Measurements from ENCODE around the gene DTX1.
"Not testable (repeated sequence)": the region's sequence is repeated elsewhere in the genome, so short reads cannot be mapped to it uniquely, and the experiment has no call there.

The DTX1 gene

GRCh38 chr12:113137861-113138783 is 81.6 kb downstream of the DTX1 start:
- no peak for DNase-seq

- DNase-seq = no peak
These were observed 82.3 kb downstream of the DTX1 start for GRCh38 chr12:113138826-113139225.

DNA sequence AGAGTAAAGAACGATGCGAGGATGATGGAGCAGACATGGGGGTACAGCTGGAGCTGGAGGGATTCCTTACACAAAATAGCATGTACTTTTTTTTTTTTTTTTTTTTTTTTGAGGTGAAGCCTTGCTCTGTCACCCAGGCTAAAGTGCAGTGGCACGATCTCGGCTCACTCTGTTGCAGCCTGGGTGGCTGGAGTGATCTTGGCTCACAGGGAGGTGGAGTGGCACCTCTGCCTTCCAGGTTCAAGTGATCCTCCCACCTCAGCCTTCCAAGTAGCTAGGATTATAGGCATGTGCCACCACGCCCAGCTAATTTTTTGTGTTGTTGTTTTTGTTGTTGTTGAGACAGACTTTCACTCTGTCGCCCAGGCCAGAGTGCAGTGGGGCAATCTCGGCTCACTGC is 84.2 kb downstream of the DTX1 start:
- DNase-seq = no peak

DNA sequence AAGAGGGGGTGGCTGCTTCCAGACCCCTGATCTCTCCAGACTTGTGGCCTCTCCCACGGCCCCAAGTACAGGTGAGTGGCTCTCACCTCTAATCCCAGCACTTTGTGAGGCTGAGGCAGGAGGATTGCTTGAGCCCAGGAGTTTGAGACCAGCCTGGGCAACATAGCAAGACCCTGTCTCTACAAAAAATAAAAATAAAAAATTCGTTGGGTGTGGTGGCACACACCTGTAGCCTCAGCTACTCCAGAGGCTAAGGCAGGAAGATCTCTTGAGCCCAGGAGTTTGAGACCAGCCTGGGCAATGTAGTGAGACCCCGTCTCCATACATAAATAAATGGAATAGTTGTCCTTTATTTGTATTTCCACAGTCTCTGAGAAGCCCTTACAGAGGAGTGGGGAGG is 85.2 kb downstream of the DTX1 start:
- not testable (repeated sequence) for DNase-seq

GRCh38 chr12:113142173-113142885 is 85.8 kb downstream of the DTX1 start:
- DNase-seq = no peak

DNA sequence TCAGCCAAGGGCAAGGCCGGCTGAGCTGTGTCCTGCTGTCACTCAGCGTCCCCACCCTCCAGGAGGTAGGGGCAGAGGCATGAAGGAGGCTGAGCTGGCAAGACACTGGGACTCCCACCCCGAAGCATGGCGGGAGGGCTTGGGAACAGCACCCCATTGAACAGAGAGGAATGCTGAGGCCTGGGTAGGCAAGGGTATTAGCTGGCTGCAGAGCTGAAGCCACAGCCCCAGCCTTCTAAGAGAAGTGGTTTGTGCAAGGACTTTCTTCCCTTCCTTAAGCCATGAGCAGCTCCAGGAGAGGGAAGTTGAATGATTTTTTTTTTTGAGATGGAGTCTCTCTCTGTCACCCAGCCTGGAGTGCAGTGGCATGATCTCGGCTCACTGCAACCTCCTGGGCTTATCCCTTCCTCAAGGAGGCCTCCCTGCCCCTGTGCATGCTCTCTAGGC is 86.4 kb downstream of the DTX1 start:
- no peak for DNase-seq

DNA sequence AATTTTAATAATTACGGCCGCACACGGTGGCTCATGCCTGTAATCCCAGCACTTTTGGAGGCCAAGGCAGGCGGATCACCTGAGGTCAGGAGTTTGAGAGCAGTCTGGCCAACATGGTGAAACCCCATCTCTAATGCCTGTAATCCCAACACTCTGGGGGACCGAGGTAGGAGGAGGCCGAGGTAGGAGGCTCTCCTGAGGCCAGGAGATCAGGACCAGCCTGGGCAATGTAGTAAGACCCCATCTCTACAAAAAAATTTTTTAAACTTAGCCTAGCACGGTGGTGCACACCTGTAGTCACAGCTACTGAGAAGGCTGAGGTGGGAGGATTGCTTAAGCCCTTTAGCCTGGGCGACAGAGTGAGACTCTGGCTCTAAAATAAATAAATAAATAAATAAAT is 87.4 kb downstream of the DTX1 start:
- DNase-seq = no peak

- no peak for DNase-seq
These were observed 88.3 kb downstream of the DTX1 start for GRCh38 chr12:113144806-113145205.

DNA sequence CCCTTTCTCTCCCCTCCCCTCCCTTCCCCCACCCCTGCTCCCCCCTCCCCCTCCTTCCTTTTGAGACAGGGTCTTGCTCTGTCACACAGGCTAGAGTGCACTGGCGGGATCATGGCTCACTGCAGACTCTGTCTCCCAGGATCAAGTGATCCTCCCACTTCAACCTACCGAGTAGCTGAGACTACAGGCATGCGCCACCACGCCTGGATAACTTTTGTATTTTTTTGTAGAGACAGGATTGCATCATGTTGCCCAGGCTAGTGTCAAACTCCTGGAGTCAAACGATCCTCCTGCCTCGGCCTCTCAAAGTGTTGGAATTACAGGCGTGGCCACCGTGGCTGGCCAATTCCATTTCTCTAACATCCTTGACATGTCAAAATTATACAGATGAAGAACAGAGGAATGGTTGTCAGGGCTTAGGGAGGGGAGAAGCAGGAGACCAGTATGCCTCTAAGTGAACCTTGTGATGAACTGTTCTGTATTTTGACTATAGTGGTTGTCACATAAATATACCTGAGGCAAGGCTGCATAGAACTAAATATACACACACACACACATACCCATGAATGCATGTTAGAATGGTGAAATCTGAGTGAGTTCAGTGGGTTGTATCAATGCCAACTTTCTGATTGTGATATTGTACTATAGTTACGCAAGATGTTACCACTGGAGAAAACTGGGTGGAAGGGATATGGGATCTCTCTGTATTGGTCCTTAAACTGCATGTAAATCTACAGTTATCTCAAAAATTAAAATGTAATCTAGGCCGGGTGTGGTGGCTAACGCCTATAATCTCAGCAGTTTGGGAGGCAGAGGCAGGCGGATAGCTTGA is 89.4 kb downstream of the DTX1 start:
- DNase-seq = no peak

- no peak for DNase-seq
These were observed 90.5 kb downstream of the DTX1 start for GRCh38 chr12:113146999-113147398.

Measured in NCI-H446 treated with DMSO at 0.1 percent for 48 hours (cell line).